ENCODE measurements around the gene HIPK1. TPM values are rescaled to one million over a fixed set of nuclear protein-coding genes. Genes with fewer than 3 reads are reported as not detected.

HIPK1 gene
- total RNA-seq, 1 donor from 2014 or later, result 41.3 TPM

- H4K20me1 ChIP-seq (ENCODE audit: low read depth), result no peaks in the 10 kb centered on the region
- no peak for TF ChIP-seq EZH2 (IDR thresholded peaks at IDR 0.05)
- TF ChIP-seq EZH2phosphoT487 (IDR thresholded peaks at IDR 0.05), result no peak
- no peak for TF ChIP-seq CTCF (IDR thresholded peaks at IDR 0.05)
- no peak overlapping the region for H3K27ac ChIP-seq
- H3K9me3 Mint-ChIP-seq, result no peaks in the 10 kb centered on the region
- no peaks in the 10 kb centered on the region for H3K27me3 ChIP-seq
- H3K4me3 ChIP-seq, result no peak overlapping the region
- no peak overlapping the region for H3K4me2 ChIP-seq
- H2AFZ ChIP-seq (replicated peaks), result no peak overlapping the region
- no peak overlapping the region for H3K27ac Mint-ChIP-seq
- no peaks in the 10 kb centered on the region for H3F3A ChIP-seq (ENCODE audit: low read depth)
- H3K27me3 Mint-ChIP-seq (ENCODE audit: insufficient read depth, low read depth), result peaks cover 3% of the 10 kb centered on the region
- H3K36me3 ChIP-seq, result no peaks in the 10 kb centered on the region
- no peaks in the 10 kb centered on the region for H3K9me3 ChIP-seq (ENCODE audit: low read depth)
- no peak for DNase-seq (ENCODE audit: low spot score)
- H3K79me2 ChIP-seq (ENCODE audit: low read depth), result no peaks in the 10 kb centered on the region
- H3K9ac ChIP-seq, result no peak overlapping the region
- peaks cover 13% of the 10 kb centered on the region for H3K36me3 Mint-ChIP-seq
- H3K4me1 ChIP-seq, result no peaks in the 10 kb centered on the region
- H3K4me1 Mint-ChIP-seq, result no peaks in the 10 kb centered on the region
- no peak overlapping the region for H3K4me3 Mint-ChIP-seq
Observed at GRCh38 chr1:113895961-113896360, 33.2 kb upstream of the HIPK1 start.

GRCh38 chr1:113898241-113898814 is 30.8 kb upstream of the HIPK1 start:
- no peaks in the 10 kb centered on the region for H3K4me1 ChIP-seq
- no peak overlapping the region for H3K4me2 ChIP-seq
- no peaks in the 10 kb centered on the region for H3K36me3 ChIP-seq
- no peak overlapping the region for H3K4me3 ChIP-seq
- H2AFZ ChIP-seq (replicated peaks), result no peak overlapping the region
- peaks cover 4% of the 10 kb centered on the region for H3K79me2 ChIP-seq (ENCODE audit: low read depth)
- no peaks in the 10 kb centered on the region for H3K9me3 ChIP-seq (ENCODE audit: low read depth)
- no peaks in the 10 kb centered on the region for H3K27me3 ChIP-seq
- TF ChIP-seq EZH2 (IDR thresholded peaks at IDR 0.05) (no peak), EZH2phosphoT487 (IDR thresholded peaks at IDR 0.05) (no peak), CTCF (IDR thresholded peaks at IDR 0.05) (no peak)
- no peak overlapping the region for H3K27ac ChIP-seq
- H3K4me1 Mint-ChIP-seq, result no peaks in the 10 kb centered on the region
- H3K4me3 Mint-ChIP-seq, result no peak overlapping the region
- H3K36me3 Mint-ChIP-seq, result peaks cover 18% of the 10 kb centered on the region
- no peaks in the 10 kb centered on the region for H3F3A ChIP-seq (ENCODE audit: low read depth)
- H4K20me1 ChIP-seq (ENCODE audit: low read depth), result no peaks in the 10 kb centered on the region
- no peak for DNase-seq (ENCODE audit: low spot score)
- peaks cover 3% of the 10 kb centered on the region for H3K27me3 Mint-ChIP-seq (ENCODE audit: insufficient read depth, low read depth)
- no peak overlapping the region for H3K27ac Mint-ChIP-seq
- no peak overlapping the region for H3K9ac ChIP-seq
- H3K9me3 Mint-ChIP-seq, result no peaks in the 10 kb centered on the region

GRCh38 chr1:113899111-113899510 is 30.0 kb upstream of the HIPK1 start:
- Histone ChIP-seq H3K27ac (no peak overlapping the region), H3K79me2 (ENCODE audit: low read depth) (peaks cover 12% of the 10 kb centered on the region), H3K4me3 (no peak overlapping the region), H3K9me3 (ENCODE audit: low read depth) (no peaks in the 10 kb centered on the region), H2AFZ (replicated peaks) (no peak overlapping the region), H3K36me3 (no peaks in the 10 kb centered on the region), H3K4me1 (peaks cover 8% of the 10 kb centered on the region), H3F3A (ENCODE audit: low read depth) (peaks cover 4% of the 10 kb centered on the region), H3K9ac (no peak overlapping the region), H3K4me2 (no peak overlapping the region), H4K20me1 (ENCODE audit: low read depth) (no peaks in the 10 kb centered on the region), H3K27me3 (no peaks in the 10 kb centered on the region)
- peaks cover 18% of the 10 kb centered on the region for H3K36me3 Mint-ChIP-seq
- no peak overlapping the region for H3K27ac Mint-ChIP-seq
- H3K4me1 Mint-ChIP-seq, result peaks cover 5% of the 10 kb centered on the region
- H3K4me3 Mint-ChIP-seq, result no peak overlapping the region
- H3K9me3 Mint-ChIP-seq, result no peaks in the 10 kb centered on the region
- TF ChIP-seq EZH2phosphoT487 (IDR thresholded peaks at IDR 0.05), result no peak
- TF ChIP-seq EZH2 (IDR thresholded peaks at IDR 0.05), result no peak
- TF ChIP-seq CTCF (IDR thresholded peaks at IDR 0.05), result no peak
- peaks cover 3% of the 10 kb centered on the region for H3K27me3 Mint-ChIP-seq (ENCODE audit: insufficient read depth, low read depth)
- no peak for DNase-seq (ENCODE audit: low spot score)
